HEK293T (cell line): ENCODE measurements around the gene C19orf85.

Source experiments
- ELF4 ChIP-seq: fragments of 450-650 bp; IDR thresholded peaks from 2 replicates; pipeline ENCODE4 v1.6.1; 2017; ENCODE audit warnings: antibody characterized with exemption
- FOXK2 ChIP-seq: fragments of 450-650 bp; IDR thresholded peaks from 2 replicates; pipeline ENCODE4 v1.6.1; 2016; ENCODE audit warnings: mild to moderate bottlenecking
- FOXM1 ChIP-seq: fragments of 450-650 bp; IDR thresholded peaks from 2 replicates; pipeline ENCODE4 v1.6.1; 2017; ENCODE audit warnings: mild to moderate bottlenecking, borderline replicate concordance
- SP1 ChIP-seq: fragments of 450-650 bp; IDR thresholded peaks from 2 replicates; pipeline ENCODE4 v1.6.1; 2017
- SUZ12 ChIP-seq: fragments of 450-650 bp; IDR thresholded peaks from 2 replicates; pipeline ENCODE4 v1.6.1; 2016; ENCODE audit warnings: mild to moderate bottlenecking
- ZNF384 ChIP-seq: fragments of 450-650 bp; IDR thresholded peaks from 2 replicates; pipeline ENCODE4 v1.6.1; 2016

DNA sequence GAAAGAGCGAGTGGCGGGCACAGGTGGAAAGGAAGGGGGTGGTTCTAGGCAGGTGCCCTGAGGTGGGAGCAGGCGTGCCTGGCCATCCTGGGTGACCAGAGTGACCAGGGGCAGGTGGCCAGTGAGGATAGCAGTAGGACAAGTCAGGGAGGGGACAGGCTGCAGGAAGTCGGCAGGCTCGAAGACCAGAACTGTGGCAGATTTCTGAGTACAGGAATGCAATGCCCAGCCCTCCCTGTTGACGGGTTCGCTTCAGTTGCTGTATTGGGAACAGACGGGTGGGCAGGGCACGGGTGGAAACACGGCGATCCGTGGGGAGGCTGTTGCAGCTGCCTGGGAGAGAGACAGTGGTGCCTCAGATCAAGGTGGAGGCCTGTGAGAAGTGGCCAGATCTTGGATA lies 13.8 kb upstream of the C19orf85 start:
- no peak for TF ChIP-seq ZNF384
- no peak for TF ChIP-seq ELF4
- TF ChIP-seq SUZ12, result no peak
- no peak for TF ChIP-seq FOXK2
- no peak for TF ChIP-seq FOXM1
- no peak for TF ChIP-seq SP1
